ENCODE results near the gene TM7SF3. TPM values are rescaled to one million over a fixed set of nuclear protein-coding genes. Genes with fewer than 3 reads are reported as not detected.
"Not testable (repeated sequence)": the region's sequence is repeated elsewhere in the genome, so short reads cannot be mapped to it uniquely, and the experiment has no call there.

TM7SF3 gene
- total RNA-seq, 3 donors from 2014 or later = 40.2 to 60.0 (median 56.1) TPM

DNA sequence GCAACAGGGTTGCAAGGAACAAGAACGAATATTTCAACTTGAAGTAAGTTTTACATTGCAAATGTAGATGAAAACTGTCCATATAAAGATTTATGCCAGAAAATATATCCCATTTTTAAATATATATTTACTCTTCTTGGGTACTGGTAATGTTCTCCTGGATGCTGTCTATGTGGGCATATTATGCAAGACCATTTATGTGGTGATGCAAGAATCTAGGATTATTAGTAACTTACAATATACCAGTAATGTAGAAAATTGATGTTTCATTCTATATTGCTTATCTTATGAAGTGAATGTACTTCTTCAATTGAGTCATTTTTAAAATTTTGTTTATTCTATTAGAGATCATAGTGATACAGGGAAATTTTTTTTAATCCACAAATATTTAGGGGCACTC, 50.8 kb downstream of the TM7SF3 start:
- no peaks in the 10 kb centered on the region for H3K4me1 ChIP-seq
- H3K9me3 ChIP-seq = no peaks in the 10 kb centered on the region
- H3K27ac ChIP-seq = no peak overlapping the region
- intact Hi-C loops (cut with DNase I; ENCODE audit: low total_unique reads) = no loop called here
- TF ChIP-seq POLR2A (IDR thresholded peaks at IDR 0.05) (no peak), CTCF (IDR thresholded peaks at IDR 0.05) (no peak), POLR2AphosphoS5 (IDR thresholded peaks at IDR 0.05) (no peak)
- H3K4me3 ChIP-seq = no peak overlapping the region
- no peaks in the 10 kb centered on the region for H3K36me3 ChIP-seq
- H3K27me3 ChIP-seq = no peaks in the 10 kb centered on the region
- DNase-seq (ENCODE audit: low spot score in 2 of 2) = no peak

DNA sequence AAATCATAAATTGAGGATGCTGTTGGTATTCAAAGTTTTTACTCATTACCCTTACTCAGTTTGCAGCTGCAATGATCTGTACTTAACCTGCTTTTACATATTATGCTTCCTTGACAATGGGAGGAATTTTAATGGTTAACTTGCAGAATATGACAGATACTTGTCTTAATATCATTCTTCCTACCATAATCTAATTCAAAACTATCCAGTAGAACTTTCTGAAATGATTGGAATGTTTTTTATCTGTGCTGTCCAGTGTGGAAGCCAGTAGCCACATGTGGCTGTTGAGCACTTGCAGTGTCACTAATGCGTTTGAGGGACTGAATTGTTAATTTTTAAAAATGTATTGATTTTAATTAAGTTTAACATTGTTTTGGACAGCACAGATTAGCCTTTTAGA, 52.4 kb downstream of the TM7SF3 start:
- TF ChIP-seq POLR2AphosphoS5 (IDR thresholded peaks at IDR 0.05) (no peak), CTCF (IDR thresholded peaks at IDR 0.05) (no peak), POLR2A (IDR thresholded peaks at IDR 0.05) (no peak)
- peaks cover 6% of the 10 kb centered on the region for H3K36me3 ChIP-seq

GRCh38 chr12:26961391-26961790, 52.8 kb downstream of the TM7SF3 start:
- DNase-seq (ENCODE audit: low spot score in 2 of 2); intact Hi-C loops (cut with DNase I; ENCODE audit: low total_unique reads); H3K27ac ChIP-seq; H3K4me1 ChIP-seq; H3K27me3 ChIP-seq; H3K9me3 ChIP-seq; H3K36me3 ChIP-seq; H3K4me3 ChIP-seq: not testable (repeated sequence)

More for the DNA sequence above, 52.4 kb downstream of the TM7SF3 start:
- no peaks in the 10 kb centered on the region for H3K9me3 ChIP-seq
- no peak overlapping the region for H3K4me3 ChIP-seq
- no peak overlapping the region for H3K27ac ChIP-seq
- intact Hi-C loops (cut with DNase I; ENCODE audit: low total_unique reads) = no loop called here
- H3K4me1 ChIP-seq = no peaks in the 10 kb centered on the region
- DNase-seq (ENCODE audit: low spot score in 2 of 2) = no peak
- no peaks in the 10 kb centered on the region for H3K27me3 ChIP-seq

DNA sequence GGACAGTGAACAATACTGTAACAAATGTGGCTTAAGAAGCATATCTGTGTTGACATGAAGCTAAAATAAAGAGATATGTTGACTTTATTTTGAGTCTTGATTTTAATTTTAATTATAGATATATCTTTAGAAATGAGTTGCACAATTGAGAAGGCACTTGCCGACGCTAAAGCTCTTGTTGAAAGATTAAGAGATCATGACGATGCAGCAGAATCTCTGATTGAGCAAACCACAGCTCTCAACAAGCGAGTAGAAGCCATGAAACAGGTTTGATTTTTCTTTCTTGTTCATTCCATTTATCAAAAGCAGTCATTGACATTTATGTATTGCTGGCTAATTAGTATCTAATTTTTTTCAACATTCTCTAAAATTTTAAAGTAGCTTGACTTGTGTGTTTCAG, 60.2 kb downstream of the TM7SF3 start:
- intact Hi-C loops (cut with DNase I; ENCODE audit: low total_unique reads) = no loop called here
- no peaks in the 10 kb centered on the region for H3K27me3 ChIP-seq
- no peak for TF ChIP-seq CTCF (IDR thresholded peaks at IDR 0.05)
- TF ChIP-seq POLR2A (IDR thresholded peaks at IDR 0.05) = no peak
- no peak for TF ChIP-seq POLR2AphosphoS5 (IDR thresholded peaks at IDR 0.05)
- no peak overlapping the region for H3K4me3 ChIP-seq
- no peaks in the 10 kb centered on the region for H3K4me1 ChIP-seq
- no peak overlapping the region for H3K27ac ChIP-seq
- peaks cover 6% of the 10 kb centered on the region for H3K36me3 ChIP-seq
- H3K9me3 ChIP-seq = no peaks in the 10 kb centered on the region
- DNase-seq (ENCODE audit: low spot score in 2 of 2) = no peak

- Histone ChIP-seq H3K4me1 (no peaks in the 10 kb centered on the region), H3K9me3 (peaks cover 0 to 5% of the 10 kb centered on the region in 2 donors), H3K36me3 (peaks cover 6% of the 10 kb centered on the region), H3K27ac (no peak overlapping the region), H3K4me3 (no peak overlapping the region), H3K27me3 (no peaks in the 10 kb centered on the region)
- TF ChIP-seq CTCF (IDR thresholded peaks at IDR 0.05) (no peak), POLR2A (IDR thresholded peaks at IDR 0.05) (no peak), POLR2AphosphoS5 (IDR thresholded peaks at IDR 0.05) (no peak)
- DNase-seq (ENCODE audit: low spot score in 2 of 2) = no peak
- intact Hi-C loops (cut with DNase I; ENCODE audit: low total_unique reads) = no loop called here
Measured at GRCh38 chr12:26953447-26953846, 60.7 kb downstream of the TM7SF3 start.

- H3K4me3 ChIP-seq = no peak overlapping the region
- H3K36me3 ChIP-seq = no peaks in the 10 kb centered on the region
- DNase-seq (ENCODE audit: low spot score in 2 of 2) = no peak
- peaks cover 0 to 9% of the 10 kb centered on the region in 2 donors for H3K9me3 ChIP-seq
- no peaks in the 10 kb centered on the region for H3K4me1 ChIP-seq
- H3K27ac ChIP-seq = no peak overlapping the region
- no peak for TF ChIP-seq POLR2AphosphoS5 (IDR thresholded peaks at IDR 0.05)
- no peak for TF ChIP-seq POLR2A (IDR thresholded peaks at IDR 0.05)
- TF ChIP-seq CTCF (IDR thresholded peaks at IDR 0.05) = no peak
- intact Hi-C loops (cut with DNase I; ENCODE audit: low total_unique reads) = no loop called here
- no peaks in the 10 kb centered on the region for H3K27me3 ChIP-seq
Measured at GRCh38 chr12:26948309-26948708, 65.9 kb downstream of the TM7SF3 start.

All from breast epithelium (tissue), 4 donors.